ENCODE results near the gene ARHGDIA.
A peak's percentile ranks its signal among the peaks of the same experiment; 100 is the strongest.
"Not testable (repeated sequence)": the region's sequence is repeated elsewhere in the genome, so short reads cannot be mapped to it uniquely, and the experiment has no call there.

ARHGDIA gene

GRCh38 chr17:81842725-81843504, 28.2 kb downstream of the ARHGDIA start:
- DNase-seq (ENCODE audit: low spot score) = no peak

- DNase-seq (ENCODE audit: low spot score) = no peak
Observed at GRCh38 chr17:81842378-81842724, 28.8 kb downstream of the ARHGDIA start.

GRCh38 chr17:81841866-81842265, 29.3 kb downstream of the ARHGDIA start:
- no peak for DNase-seq (ENCODE audit: low spot score)

GRCh38 chr17:81840826-81841778, 30.0 kb downstream of the ARHGDIA start:
- no peak for DNase-seq (ENCODE audit: low spot score)

GRCh38 chr17:81840059-81840458, 31.1 kb downstream of the ARHGDIA start:
- not testable (repeated sequence) for DNase-seq (ENCODE audit: low spot score)

GRCh38 chr17:81839301-81839700, 31.8 kb downstream of the ARHGDIA start:
- DNase-seq (ENCODE audit: low spot score) = no peak

- no peak for DNase-seq (ENCODE audit: low spot score)
Observed at GRCh38 chr17:81838753-81839255, 32.3 kb downstream of the ARHGDIA start.

- DNase-seq (ENCODE audit: low spot score) = no peak
Observed at GRCh38 chr17:81837641-81838040, 33.5 kb downstream of the ARHGDIA start.

GRCh38 chr17:81834831-81835267, 36.3 kb downstream of the ARHGDIA start, which contains the start of gene PPP1R27:
Gene PPP1R27, minus strand, starts transcription at chr17:81835050. Its CDS starts 97 bp downstream, at chr17:81834953.
- no peak for DNase-seq (ENCODE audit: low spot score)

- no peak for DNase-seq (ENCODE audit: low spot score)
Observed at GRCh38 chr17:81833921-81834830, 37.0 kb downstream of the ARHGDIA start.

- peak; percentile 85 for DNase-seq (ENCODE audit: low spot score)
Observed at GRCh38 chr17:81833160-81833920, 37.8 kb downstream of the ARHGDIA start, which contains the start of gene MCRIP1. Gene MCRIP1, minus strand, starts transcription at chr17:81833291. Its CDS starts 8,785 bp downstream, at chr17:81824506.

GRCh38 chr17:81832608-81833159, 38.5 kb downstream of the ARHGDIA start:
- peak; percentile 5 for DNase-seq (ENCODE audit: low spot score)

- DNase-seq (ENCODE audit: low spot score) = peak; percentile 16
Observed at GRCh38 chr17:81831957-81832607, 39.1 kb downstream of the ARHGDIA start.

GRCh38 chr17:81831563-81831956, 39.6 kb downstream of the ARHGDIA start:
- DNase-seq (ENCODE audit: low spot score) = no peak

- no peak for DNase-seq (ENCODE audit: low spot score)
Observed at GRCh38 chr17:81829858-81830257, 41.3 kb downstream of the ARHGDIA start.

- no peak for DNase-seq (ENCODE audit: low spot score)
Observed at GRCh38 chr17:81828656-81829055, 42.5 kb downstream of the ARHGDIA start.

- no peak for DNase-seq (ENCODE audit: low spot score)
Observed at GRCh38 chr17:81825841-81826466, 45.2 kb downstream of the ARHGDIA start.

GRCh38 chr17:81824595-81824994, 46.5 kb downstream of the ARHGDIA start:
- DNase-seq (ENCODE audit: low spot score) = no peak

- no peak for DNase-seq (ENCODE audit: low spot score)
Observed at GRCh38 chr17:81823820-81824550, 47.2 kb downstream of the ARHGDIA start.

Data from kidney capillary endothelial cell (primary cell).